Loucy (cell line): Measurements from ENCODE around the gene LMAN1L.

ENCODE experiments used
- H2AFZ ChIP-seq: fragments of 200-600 bp; sonication (generic); 2 replicates; pipeline ENCODE4 v1.6.0; 2016; ENCODE audit warnings: antibody characterized with exemption, mild to moderate bottlenecking, low read length, moderate library complexity
- H3F3A ChIP-seq: fragments of 200-600 bp; 2 replicates; pipeline ENCODE4 v1.6.0; 2016; ENCODE audit warnings: antibody characterized with exemption, low read depth, mild to moderate bottlenecking
- H3K27me3 ChIP-seq: fragments of 200-600 bp; sonication (generic); 2 replicates; pipeline ENCODE4 v1.6.1; 2014; ENCODE audit warnings: low read length, mild to moderate bottlenecking; ENCODE audit not compliant: insufficient read depth, poor library complexity, severe bottlenecking
- H3K36me3 ChIP-seq: fragments of 200-600 bp; sonication (generic); 2 replicates; pipeline ENCODE4 v1.6.1; 2016; ENCODE audit warnings: low read length; ENCODE audit not compliant: insufficient read depth
- H3K4me1 ChIP-seq: fragments of 200-600 bp; sonication (generic); 2 replicates; pipeline ENCODE4 v1.5.1; 2014; ENCODE audit warnings: low read length, mild to moderate bottlenecking; ENCODE audit not compliant: insufficient read depth, poor library complexity, severe bottlenecking
- H3K4me2 ChIP-seq: fragments of 200-600 bp; sonication (generic); 2 replicates; pipeline ENCODE4 v1.6.0; 2014; ENCODE audit warnings: antibody characterized with exemption, low read length, low read depth, mild to moderate bottlenecking; ENCODE audit not compliant: poor library complexity, severe bottlenecking
- H3K4me3 ChIP-seq: fragments of 200-600 bp; sonication (generic); 2 replicates; pipeline ENCODE4 v1.5.1; 2014; ENCODE audit warnings: low read length, mild to moderate bottlenecking, mixed read lengths; ENCODE audit not compliant: poor library complexity, severe bottlenecking
- H3K79me2 ChIP-seq: fragments of 200-600 bp; sonication (generic); 2 replicates; pipeline ENCODE4 v1.6.1; 2014; ENCODE audit warnings: low read length; ENCODE audit not compliant: insufficient read depth
- H3K9ac ChIP-seq: fragments of 200-600 bp; sonication (generic); 2 replicates; pipeline ENCODE4 v1.6.0; 2014; ENCODE audit warnings: mild to moderate bottlenecking, low read depth, low read length, moderate library complexity; ENCODE audit not compliant: poor library complexity, severe bottlenecking
- H3K9me2 ChIP-seq: fragments of 200-600 bp; sonication (generic); replicated peaks from 2 replicates; pipeline ENCODE4 v1.6.1; 2016; ENCODE audit warnings: low read depth, low read length, mixed read lengths
- H3K9me3 ChIP-seq: fragments of 200-600 bp; sonication (generic); 2 replicates; pipeline ENCODE4 v1.6.1; 2014; ENCODE audit warnings: mild to moderate bottlenecking, antibody characterized with exemption, low read length, low read depth; ENCODE audit not compliant: insufficient read depth
- H4K20me1 ChIP-seq: fragments of 200-600 bp; sonication (generic); 2 replicates; pipeline ENCODE4 v1.6.0; 2014; ENCODE audit warnings: antibody characterized with exemption, low read length, mild to moderate bottlenecking; ENCODE audit not compliant: insufficient read depth, poor library complexity, severe bottlenecking
- CTCF ChIP-seq: fragments of 200-600 bp; sonication (generic); conservative IDR thresholded peaks from 2 replicates; pipeline ENCODE4 v1.5.1; 2014; ENCODE audit warnings: mild to moderate bottlenecking, antibody characterized with exemption, low read length
- EZH2phosphoT487 ChIP-seq: fragments of 200-600 bp; IDR thresholded peaks from 2 replicates; pipeline ENCODE4 v1.6.1; 2018; ENCODE audit warnings: antibody characterized with exemption, mild to moderate bottlenecking, moderate library complexity, borderline replicate concordance

The LMAN1L gene

GRCh38 chr15:74873756-74874424 is 61.3 kb downstream of the LMAN1L start:
- peaks cover 28% of the 10 kb centered on the region for H4K20me1 ChIP-seq

More at GRCh38 chr15:74873756-74874424, 61.3 kb downstream of the LMAN1L start:
- Histone ChIP-seq H3K36me3 (no peaks in the 10 kb centered on the region), H3K27me3 (no peaks in the 10 kb centered on the region), H3K9ac (peak overlapping the region; percentile 88), H2AFZ (peak overlapping the region; percentile 96), H3K4me1 (peaks cover 35% of the 10 kb centered on the region), H3K9me3 (no peaks in the 10 kb centered on the region), H3K4me2 (peak overlapping the region; percentile 98), H3K4me3 (peak overlapping the region; percentile 99), H3F3A (peaks cover 18% of the 10 kb centered on the region), H3K9me2 (no peaks in the 10 kb centered on the region), H3K79me2 (peaks cover 40% of the 10 kb centered on the region)
- TF ChIP-seq CTCF: no peak
- TF ChIP-seq EZH2phosphoT487: no peak
